Thyroid gland (tissue), 4 donors: ENCODE results near the gene NPR1. TPM values are rescaled to one million over a fixed set of nuclear protein-coding genes. Genes with fewer than 3 reads are reported as not detected.

Experiments
- DNase-seq, 2 donors: peaks; one replicate each; pipeline ENCODE4 v3.0.0-alpha.2; 2019
- H3K27ac ChIP-seq, 3 donors: fragments of 200-600 bp; sonication (generic); 1 replicate in 2 of 3; 2 replicates in 1 of 3; pipeline ENCODE4 v1.5.1; 2016 to 2019; ENCODE audit warnings: mild to moderate bottlenecking in 1 of 3, moderate library complexity in 1 of 3
- H3K27me3 ChIP-seq: fragments of 200-600 bp; sonication (generic); one replicate; pipeline ENCODE4 v1.5.1; 2019
- H3K36me3 ChIP-seq, 2 donors: fragments of 200-600 bp; sonication (generic); one replicate each; pipeline ENCODE4 v1.5.1; 2016 to 2019
- H3K4me1 ChIP-seq, 2 donors: fragments of 200-600 bp; sonication (generic); one replicate each; pipeline ENCODE4 v1.5.1; 2017 to 2019
- H3K4me3 ChIP-seq, 3 donors: fragments of 200-600 bp; sonication (generic); replicated peaks in 1 of 3; 1 replicate in 2 of 3; 2 replicates in 1 of 3; pipeline ENCODE4 v1.5.1; 2016; ENCODE audit warnings: mild to moderate bottlenecking in 1 of 3
- H3K9me3 ChIP-seq: fragments of 200-600 bp; sonication (generic); one replicate; pipeline ENCODE4 v1.5.1; 2017
- CTCF ChIP-seq, 6 experiments: fragments of 200-600 bp in 3 of 6; fragments of 450-650 bp in 3 of 6; sonication (generic) in 3 of 6; IDR thresholded peaks; one replicate each; pipeline ENCODE4 v1.5.1; 2016 to 2019; ENCODE audit warnings: antibody characterized with exemption in 6 of 6, mild to moderate bottlenecking in 2 of 6, inconsistent platforms in 1 of 6, moderate library complexity in 1 of 6
- POLR2A ChIP-seq, 2 donors: fragments of 450-650 bp; IDR thresholded peaks; one replicate each; pipeline ENCODE4 v1.6.1; 2017; ENCODE audit warnings: antibody characterized with exemption in 2 of 2, mild to moderate bottlenecking in 2 of 2, moderate library complexity in 1 of 2
- WGBS, 2 donors: methylation state at CpG; one replicate each; pipeline ENCODE4 v1.1.5; 2017; 5-methylcytosine and 5-hydroxymethylcytosine counted together
- intact Hi-C: fragments of 100-400 bp; cut with DNase I; formaldehyde crosslinking; loops from one replicate; pipeline ENCODE4 v1.15.1; 2023
- total RNA-seq, 4 donors: library from RNA; depleted of rRNA; stranded (reverse); fragments of >200 nt; gene quantifications; one replicate each; pipeline ENCODE4 v1.2.3, GENCODE V29; 2016

Gene NPR1
- total RNA-seq, 4 donors from 2014 or later = 20.9 to 35.1 (median 30.0) TPM

GRCh38 chr1:153683854-153684253 lies 5.4 kb downstream of the NPR1 start:
- TF ChIP-seq POLR2A (IDR thresholded peaks at IDR 0.05) = no peak
- TF ChIP-seq CTCF (IDR thresholded peaks at IDR 0.05) = no peak
- H3K27me3 ChIP-seq = no peaks in the 10 kb centered on the region
- H3K36me3 ChIP-seq = no peaks in the 10 kb centered on the region
- 83 to 89% methylated on average over 5 of the region's 5 CpGs for WGBS, 2 donors
- no peak overlapping the region for H3K4me3 ChIP-seq
- H3K27ac ChIP-seq = no peak overlapping the region
- no peaks in the 10 kb centered on the region for H3K9me3 ChIP-seq
- intact Hi-C loops = no loop called here
- DNase-seq = no peak
- H3K4me1 ChIP-seq = peaks cover 6 to 10% of the 10 kb centered on the region in 2 donors

GRCh38 chr1:153684892-153685291 lies 6.4 kb downstream of the NPR1 start:
- peaks cover 0 to under 1% of the 10 kb centered on the region in 2 donors for H3K4me1 ChIP-seq
- intact Hi-C loops = no loop called here
- no peaks in the 10 kb centered on the region for H3K9me3 ChIP-seq
- H3K27ac ChIP-seq = no peak overlapping the region
- WGBS, 2 donors = 87 to 92% methylated on average over 12 of the region's 12 CpGs
- H3K27me3 ChIP-seq = no peaks in the 10 kb centered on the region
- no peak for TF ChIP-seq POLR2A (IDR thresholded peaks at IDR 0.05)
- no peak for TF ChIP-seq CTCF (IDR thresholded peaks at IDR 0.05)
- no peak for DNase-seq
- no peaks in the 10 kb centered on the region for H3K36me3 ChIP-seq
- no peak overlapping the region for H3K4me3 ChIP-seq

GRCh38 chr1:153685544-153686340 lies 7.3 kb downstream of the NPR1 start:
- no peak for TF ChIP-seq POLR2A (IDR thresholded peaks at IDR 0.05)
- TF ChIP-seq CTCF (IDR thresholded peaks at IDR 0.05) = no peak
- intact Hi-C loops = no loop called here
- Histone ChIP-seq H3K4me1 (no peaks in the 10 kb centered on the region), H3K9me3 (no peaks in the 10 kb centered on the region), H3K27ac (no peak overlapping the region), H3K27me3 (no peaks in the 10 kb centered on the region), H3K36me3 (no peaks in the 10 kb centered on the region), H3K4me3 (no peak overlapping the region)
- 73 to 75% methylated on average over 11 of the region's 11 CpGs for WGBS, 2 donors
- DNase-seq = no peak

- intact Hi-C loops = no loop called here
- H3K4me3 ChIP-seq = no peak overlapping the region
- H3K9me3 ChIP-seq = no peaks in the 10 kb centered on the region
- no peak for DNase-seq
- H3K36me3 ChIP-seq = no peaks in the 10 kb centered on the region
- no peak overlapping the region for H3K27ac ChIP-seq
- no peaks in the 10 kb centered on the region for H3K4me1 ChIP-seq
- H3K27me3 ChIP-seq = no peaks in the 10 kb centered on the region
- 88 to 90% methylated on average over 15 to 16 of the region's 16 CpGs for WGBS, 2 donors
- TF ChIP-seq CTCF (IDR thresholded peaks at IDR 0.05) (no peak), POLR2A (IDR thresholded peaks at IDR 0.05) (no peak)
Measured at GRCh38 chr1:153687346-153688125, 9.0 kb downstream of the NPR1 start.

GRCh38 chr1:153688276-153688675 lies 9.8 kb downstream of the NPR1 start:
- DNase-seq = no peak
- 84 to 88% methylated on average over 7 of the region's 7 CpGs for WGBS, 2 donors
- no peak for TF ChIP-seq POLR2A (IDR thresholded peaks at IDR 0.05)
- no peak for TF ChIP-seq CTCF (IDR thresholded peaks at IDR 0.05)
- intact Hi-C loops = no loop called here
- H3K36me3 ChIP-seq = no peaks in the 10 kb centered on the region
- no peaks in the 10 kb centered on the region for H3K4me1 ChIP-seq
- H3K9me3 ChIP-seq = no peaks in the 10 kb centered on the region
- no peaks in the 10 kb centered on the region for H3K27me3 ChIP-seq
- H3K4me3 ChIP-seq = no peak overlapping the region
- no peak overlapping the region for H3K27ac ChIP-seq
